Body of pancreas (tissue), 4 donors: ENCODE data around the gene DNAJB12.

Source experiments
- POLR2A ChIP-seq, 3 donors: fragments of 450-650 bp; IDR thresholded peaks; one replicate each; pipeline ENCODE4 v1.6.1; 2016; ENCODE audit warnings: antibody characterized with exemption in 3 of 3, mild to moderate bottlenecking in 2 of 3
- TF ChIP-seq, protein P1 (sequence below), 7 experiments: fragments of 450-650 bp in 4 of 7; fragments of 200-600 bp in 3 of 7; sonication (generic) in 3 of 7; IDR thresholded peaks; one replicate each; pipeline ENCODE4 v1.5.1; 2016 to 2019; ENCODE audit warnings: antibody characterized with exemption in 7 of 7

DNA sequence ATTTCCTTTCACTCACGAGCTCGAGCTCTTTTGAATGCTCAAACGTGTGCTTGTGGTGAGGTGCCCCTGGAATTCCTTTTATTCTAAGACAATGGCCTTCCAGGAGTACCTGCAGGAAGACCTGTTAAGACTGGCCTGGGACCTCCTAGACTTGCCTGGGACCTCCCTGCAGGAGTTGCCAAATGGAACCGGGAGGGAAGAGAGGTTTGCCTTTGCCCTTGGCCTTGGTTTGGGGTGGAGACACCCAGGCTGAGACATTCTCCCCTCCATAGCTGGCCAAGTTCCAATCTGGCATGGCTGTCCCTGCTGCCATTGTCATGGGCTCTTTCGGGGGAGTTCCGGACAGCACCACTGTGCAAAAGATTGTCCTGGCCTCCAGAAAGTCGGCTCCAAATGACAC, 39.7 kb downstream of the DNAJB12 start:
- TF ChIP-seq, protein P1, sequence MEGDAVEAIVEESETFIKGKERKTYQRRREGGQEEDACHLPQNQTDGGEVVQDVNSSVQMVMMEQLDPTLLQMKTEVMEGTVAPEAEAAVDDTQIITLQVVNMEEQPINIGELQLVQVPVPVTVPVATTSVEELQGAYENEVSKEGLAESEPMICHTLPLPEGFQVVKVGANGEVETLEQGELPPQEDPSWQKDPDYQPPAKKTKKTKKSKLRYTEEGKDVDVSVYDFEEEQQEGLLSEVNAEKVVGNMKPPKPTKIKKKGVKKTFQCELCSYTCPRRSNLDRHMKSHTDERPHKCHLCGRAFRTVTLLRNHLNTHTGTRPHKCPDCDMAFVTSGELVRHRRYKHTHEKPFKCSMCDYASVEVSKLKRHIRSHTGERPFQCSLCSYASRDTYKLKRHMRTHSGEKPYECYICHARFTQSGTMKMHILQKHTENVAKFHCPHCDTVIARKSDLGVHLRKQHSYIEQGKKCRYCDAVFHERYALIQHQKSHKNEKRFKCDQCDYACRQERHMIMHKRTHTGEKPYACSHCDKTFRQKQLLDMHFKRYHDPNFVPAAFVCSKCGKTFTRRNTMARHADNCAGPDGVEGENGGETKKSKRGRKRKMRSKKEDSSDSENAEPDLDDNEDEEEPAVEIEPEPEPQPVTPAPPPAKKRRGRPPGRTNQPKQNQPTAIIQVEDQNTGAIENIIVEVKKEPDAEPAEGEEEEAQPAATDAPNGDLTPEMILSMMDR (IDR thresholded peaks at IDR 0.05) = no peak
- TF ChIP-seq POLR2A (IDR thresholded peaks at IDR 0.05) = no peak
